ENCODE results near the gene PCDHGB5. TPM values are rescaled to one million over a fixed set of nuclear protein-coding genes. Genes with fewer than 3 reads are reported as not detected.

The PCDHGB5 gene
- total and polyA plus RNA-seq, 2 of the 13 experiments (the other 11 are each of a cell fraction or from before 2014, with no cell fraction given) = 0.08 to 0.44 TPM

DNA sequence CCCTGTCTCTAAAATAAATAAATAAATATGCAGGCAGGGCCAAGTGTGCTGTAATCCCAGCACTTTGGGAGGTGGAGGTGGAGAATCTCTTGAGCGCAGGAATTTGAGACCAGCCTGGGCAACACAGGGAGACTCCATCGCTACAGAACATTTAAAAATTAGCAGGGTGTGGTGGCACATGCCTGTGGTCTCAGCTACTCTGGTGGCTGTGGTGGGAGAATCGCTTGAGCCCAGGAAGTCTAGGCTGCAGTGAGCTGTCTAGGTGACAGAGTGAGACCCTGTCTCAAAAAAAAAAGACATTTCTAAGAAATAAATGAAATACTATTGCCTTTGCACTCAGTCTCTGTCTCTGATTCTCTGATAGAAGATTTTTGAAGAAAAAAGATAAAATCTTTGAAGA lies 13.8 kb downstream of the PCDHGB5 start:
- no peaks in the 10 kb centered on the region for H3K27me3 ChIP-seq (ENCODE audit: control insufficient read depth in 1 of 2, insufficient read depth in 2 of 2, low read length in 2 of 2)
- H3K9me3 ChIP-seq (ENCODE audit: low read length) = no peaks in the 10 kb centered on the region; the same call in 1 of the 2 replicates
- no peaks in the 10 kb centered on the region for H3K4me1 ChIP-seq (ENCODE audit: insufficient read depth, low read length)
- no peaks in the 10 kb centered on the region for H3K36me3 ChIP-seq (replicated peaks in 1 of 2; ENCODE audit: control insufficient read depth in 1 of 2, insufficient read depth in 2 of 2, low read length in 2 of 2)
- intact Hi-C loops (cut with micrococcal nuclease; ENCODE audit: unreplicated experiment) (no loop called here), in situ Hi-C loops (cut with HindIII; ENCODE audit: extremely low pct_ligation_motif_present, low pct_unique_long_range_greater_than_20kb) (no loop called here)
- H2AFZ ChIP-seq (ENCODE audit: low read length) = no peak overlapping the region
- no peak overlapping the region for H3K4me2 ChIP-seq (ENCODE audit: low read depth, low read length)
- ChIA-PET CTCF (ENCODE audit: low intra/inter-chr PET ratio, low total read pairs) (no interaction called here), POLR2A (no interaction called here)
- no peak for FAIRE-seq
- no peaks in the 10 kb centered on the region for H4K20me1 ChIP-seq (ENCODE audit: insufficient read depth, low read length)
- no TSS peak for BruUV-seq (replicated peaks)
- ATAC-seq = no peak
- no peaks in the 10 kb centered on the region for H3K79me2 ChIP-seq (ENCODE audit: insufficient read depth, low read length)
- WGBS (ENCODE audit: low lambda C conversion rate) = 51% methylated on average over 3 of the region's 3 CpGs
- no peak overlapping the region for H3K9ac ChIP-seq (ENCODE audit: insufficient read depth, low read depth, low read length)
- DNase-seq (ENCODE audit: low spot score) = no peak
- H3K27ac ChIP-seq (ENCODE audit: extremely low read length, insufficient read depth, low read length) = no peak overlapping the region
- H3K4me3 ChIP-seq (replicated peaks in 1 of 3; ENCODE audit: insufficient read depth in 1 of 3, low read depth in 2 of 3, low read length in 3 of 3) = no peak overlapping the region
- TF ChIP-seq STAT5B (CRISPR knock-in tag; IDR thresholded peaks at IDR 0.05) (no peak), ZNF468 (CRISPR knock-in tag; IDR thresholded peaks at IDR 0.05) (no peak), SMYD3 (CRISPR knock-in tag; IDR thresholded peaks at IDR 0.05) (no peak), MTA1 (CRISPR knock-in tag; IDR thresholded peaks at IDR 0.05; ENCODE audit: borderline replicate concordance) (no peak), MLLT10 (CRISPR knock-in tag; IDR thresholded peaks at IDR 0.05) (no peak), ZMYM2 (CRISPR knock-in tag; IDR thresholded peaks at IDR 0.05) (no peak), SMC3 (IDR thresholded peaks at IDR 0.05; ENCODE audit: low read length) (no peak), ARNT2 (CRISPR knock-in tag; IDR thresholded peaks at IDR 0.05; ENCODE audit: low read depth) (no peak), JUND (CRISPR knock-in tag; IDR thresholded peaks at IDR 0.05) (no peak), RFXANK (CRISPR knock-in tag; IDR thresholded peaks at IDR 0.05) (no peak), TARDBP (CRISPR knock-in tag; IDR thresholded peaks at IDR 0.05) (no peak), ELF3 (CRISPR knock-in tag; IDR thresholded peaks at IDR 0.05) (no peak)
- TF ChIP-seq, protein P1, sequence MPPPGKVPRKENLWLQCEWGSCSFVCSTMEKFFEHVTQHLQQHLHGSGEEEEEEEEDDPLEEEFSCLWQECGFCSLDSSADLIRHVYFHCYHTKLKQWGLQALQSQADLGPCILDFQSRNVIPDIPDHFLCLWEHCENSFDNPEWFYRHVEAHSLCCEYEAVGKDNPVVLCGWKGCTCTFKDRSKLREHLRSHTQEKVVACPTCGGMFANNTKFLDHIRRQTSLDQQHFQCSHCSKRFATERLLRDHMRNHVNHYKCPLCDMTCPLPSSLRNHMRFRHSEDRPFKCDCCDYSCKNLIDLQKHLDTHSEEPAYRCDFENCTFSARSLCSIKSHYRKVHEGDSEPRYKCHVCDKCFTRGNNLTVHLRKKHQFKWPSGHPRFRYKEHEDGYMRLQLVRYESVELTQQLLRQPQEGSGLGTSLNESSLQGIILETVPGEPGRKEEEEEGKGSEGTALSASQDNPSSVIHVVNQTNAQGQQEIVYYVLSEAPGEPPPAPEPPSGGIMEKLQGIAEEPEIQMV (CRISPR knock-in tag; IDR thresholded peaks at IDR 0.05; ENCODE audit: low read depth) = no peak
- TF ChIP-seq, protein P2, sequence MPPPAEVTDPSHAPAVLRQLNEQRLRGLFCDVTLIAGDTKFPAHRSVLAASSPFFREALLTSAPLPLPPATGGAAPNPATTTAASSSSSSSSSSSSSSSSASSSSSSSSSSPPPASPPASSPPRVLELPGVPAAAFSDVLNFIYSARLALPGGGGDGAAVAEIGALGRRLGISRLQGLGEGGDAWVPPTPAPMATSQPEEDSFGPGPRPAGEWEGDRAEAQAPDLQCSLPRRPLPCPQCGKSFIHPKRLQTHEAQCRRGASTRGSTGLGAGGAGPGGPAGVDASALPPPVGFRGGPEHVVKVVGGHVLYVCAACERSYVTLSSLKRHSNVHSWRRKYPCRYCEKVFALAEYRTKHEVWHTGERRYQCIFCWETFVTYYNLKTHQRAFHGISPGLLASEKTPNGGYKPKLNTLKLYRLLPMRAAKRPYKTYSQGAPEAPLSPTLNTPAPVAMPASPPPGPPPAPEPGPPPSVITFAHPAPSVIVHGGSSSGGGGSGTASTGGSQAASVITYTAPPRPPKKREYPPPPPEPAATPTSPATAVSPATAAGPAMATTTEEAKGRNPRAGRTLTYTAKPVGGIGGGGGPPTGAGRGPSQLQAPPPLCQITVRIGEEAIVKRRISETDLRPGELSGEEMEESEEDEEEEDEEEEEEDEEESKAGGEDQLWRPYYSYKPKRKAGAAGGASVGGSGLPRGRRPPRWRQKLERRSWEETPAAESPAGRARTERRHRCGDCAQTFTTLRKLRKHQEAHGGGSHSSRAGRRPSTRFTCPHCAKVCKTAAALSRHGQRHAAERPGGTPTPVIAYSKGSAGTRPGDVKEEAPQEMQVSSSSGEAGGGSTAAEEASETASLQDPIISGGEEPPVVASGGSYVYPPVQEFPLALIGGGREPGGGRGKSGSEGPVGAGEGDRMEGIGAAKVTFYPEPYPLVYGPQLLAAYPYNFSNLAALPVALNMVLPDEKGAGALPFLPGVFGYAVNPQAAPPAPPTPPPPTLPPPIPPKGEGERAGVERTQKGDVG (CRISPR knock-in tag; IDR thresholded peaks at IDR 0.05; ENCODE audit: borderline replicate concordance) = no peak
- TF ChIP-seq, protein P3, sequence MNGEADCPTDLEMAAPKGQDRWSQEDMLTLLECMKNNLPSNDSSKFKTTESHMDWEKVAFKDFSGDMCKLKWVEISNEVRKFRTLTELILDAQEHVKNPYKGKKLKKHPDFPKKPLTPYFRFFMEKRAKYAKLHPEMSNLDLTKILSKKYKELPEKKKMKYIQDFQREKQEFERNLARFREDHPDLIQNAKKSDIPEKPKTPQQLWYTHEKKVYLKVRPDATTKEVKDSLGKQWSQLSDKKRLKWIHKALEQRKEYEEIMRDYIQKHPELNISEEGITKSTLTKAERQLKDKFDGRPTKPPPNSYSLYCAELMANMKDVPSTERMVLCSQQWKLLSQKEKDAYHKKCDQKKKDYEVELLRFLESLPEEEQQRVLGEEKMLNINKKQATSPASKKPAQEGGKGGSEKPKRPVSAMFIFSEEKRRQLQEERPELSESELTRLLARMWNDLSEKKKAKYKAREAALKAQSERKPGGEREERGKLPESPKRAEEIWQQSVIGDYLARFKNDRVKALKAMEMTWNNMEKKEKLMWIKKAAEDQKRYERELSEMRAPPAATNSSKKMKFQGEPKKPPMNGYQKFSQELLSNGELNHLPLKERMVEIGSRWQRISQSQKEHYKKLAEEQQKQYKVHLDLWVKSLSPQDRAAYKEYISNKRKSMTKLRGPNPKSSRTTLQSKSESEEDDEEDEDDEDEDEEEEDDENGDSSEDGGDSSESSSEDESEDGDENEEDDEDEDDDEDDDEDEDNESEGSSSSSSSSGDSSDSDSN (CRISPR knock-in tag; IDR thresholded peaks at IDR 0.05) = no peak
